HG03039 (cell line): ENCODE results near the gene PPM1D.
A peak's percentile ranks its signal among the peaks of the same experiment; 100 is the strongest.
"Not testable (repeated sequence)": the region's sequence is repeated elsewhere in the genome, so short reads cannot be mapped to it uniquely, and the experiment has no call there.

Experiments
- ATAC-seq: cut with Tn5 transposase; IDR thresholded peaks from one replicate; pipeline ENCODE4 v1.9.1; 2021; ENCODE audit warnings: mild to moderate bottlenecking, moderate library complexity; ENCODE audit not compliant: unreplicated experiment

The PPM1D gene

GRCh38 chr17:60599620-60600489 is at the start of gene PPM1D:
TSS of gene PPM1D (plus strand) at chr17:60600193. CDS start at chr17:60600415, 222 bp downstream.
- ATAC-seq: peak; percentile 94

GRCh38 chr17:60552255-60552654 is 47.7 kb upstream of the PPM1D start:
- ATAC-seq: not testable (repeated sequence)

- no peak for ATAC-seq
Observed at GRCh38 chr17:60554377-60554788, 45.6 kb upstream of the PPM1D start.

GRCh38 chr17:60555786-60556185 is 44.2 kb upstream of the PPM1D start:
- no peak for ATAC-seq

GRCh38 chr17:60557805-60558204 is 42.2 kb upstream of the PPM1D start:
- no peak for ATAC-seq

GRCh38 chr17:60559659-60559994 is 40.4 kb upstream of the PPM1D start:
- no peak for ATAC-seq

GRCh38 chr17:60559995-60560859 is 39.8 kb upstream of the PPM1D start:
- no peak for ATAC-seq

GRCh38 chr17:60560860-60561257 is 39.1 kb upstream of the PPM1D start:
- no peak for ATAC-seq

- ATAC-seq: no peak
Observed at GRCh38 chr17:60562421-60562820, 37.6 kb upstream of the PPM1D start.

- ATAC-seq: no peak
Observed at GRCh38 chr17:60563743-60564142, 36.2 kb upstream of the PPM1D start.

GRCh38 chr17:60565233-60565632 is 34.8 kb upstream of the PPM1D start:
- ATAC-seq: no peak

GRCh38 chr17:60573236-60574051 is 26.5 kb upstream of the PPM1D start:
- no peak for ATAC-seq

- no peak for ATAC-seq
Observed at GRCh38 chr17:60577147-60577915, 22.7 kb upstream of the PPM1D start.

- ATAC-seq: no peak
Observed at GRCh38 chr17:60579090-60579489, 20.9 kb upstream of the PPM1D start.

- ATAC-seq: no peak
Observed at GRCh38 chr17:60579551-60579950, 20.4 kb upstream of the PPM1D start.

- ATAC-seq: no peak
Observed at GRCh38 chr17:60583008-60583407, 17.0 kb upstream of the PPM1D start.

- no peak for ATAC-seq
Observed at GRCh38 chr17:60585887-60586286, 14.1 kb upstream of the PPM1D start.

GRCh38 chr17:60586288-60586974 is 13.6 kb upstream of the PPM1D start:
- no peak for ATAC-seq

GRCh38 chr17:60590070-60590469 is 9.9 kb upstream of the PPM1D start:
- no peak for ATAC-seq

- no peak for ATAC-seq
Observed at GRCh38 chr17:60592750-60593149, 7.2 kb upstream of the PPM1D start.
